GM18861 (cell line): ENCODE measurements around the gene AFF4.
"Not testable (repeated sequence)": the region's sequence is repeated elsewhere in the genome, so short reads cannot be mapped to it uniquely, and the experiment has no call there.

ENCODE experiments used
- ATAC-seq: cut with Tn5 transposase; IDR thresholded peaks from one replicate; pipeline ENCODE4 v1.9.1; 2021; ENCODE audit not compliant: unreplicated experiment

The AFF4 gene

GRCh38 chr5:132854992-132855391 is 108.4 kb downstream of the AFF4 start:
- not testable (repeated sequence) for ATAC-seq

DNA sequence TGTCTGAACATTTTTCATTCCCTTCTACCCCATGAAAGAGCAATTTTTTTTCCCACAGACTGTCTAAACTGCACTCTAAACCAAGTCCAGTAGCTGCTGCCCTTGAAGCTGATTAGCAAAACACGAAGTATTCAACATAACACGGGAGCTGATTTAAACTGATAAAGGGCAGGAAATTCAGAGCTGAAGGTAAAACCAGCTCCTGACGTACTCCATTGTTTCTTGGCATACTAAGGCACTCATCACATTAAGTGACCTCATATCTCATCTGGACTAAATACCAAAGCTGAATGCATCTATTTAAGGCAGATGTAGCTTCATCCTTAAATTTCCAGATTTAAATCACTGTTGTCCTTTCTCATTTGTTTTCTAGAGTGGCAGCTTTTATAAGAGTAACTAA is 109.1 kb downstream of the AFF4 start:
- ATAC-seq = no peak

DNA sequence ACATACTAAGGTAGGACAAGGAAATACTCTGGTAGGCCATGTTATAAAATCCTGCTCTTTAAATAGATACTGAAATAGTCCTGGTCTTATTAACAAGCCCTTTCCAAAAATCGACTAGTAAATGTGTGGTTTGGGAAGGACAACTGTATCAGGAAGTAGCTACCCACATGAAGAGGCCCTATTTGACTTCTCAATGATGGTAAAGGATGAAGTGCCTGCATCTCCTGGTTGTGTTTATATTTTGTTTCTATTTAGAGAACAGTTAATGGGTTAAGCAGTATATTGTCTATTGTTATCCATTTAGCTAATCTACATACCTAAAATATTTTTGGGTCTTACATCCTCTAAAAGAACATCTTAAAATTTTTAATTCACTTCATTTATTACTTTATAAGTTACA is 109.6 kb downstream of the AFF4 start:
- no peak for ATAC-seq

DNA sequence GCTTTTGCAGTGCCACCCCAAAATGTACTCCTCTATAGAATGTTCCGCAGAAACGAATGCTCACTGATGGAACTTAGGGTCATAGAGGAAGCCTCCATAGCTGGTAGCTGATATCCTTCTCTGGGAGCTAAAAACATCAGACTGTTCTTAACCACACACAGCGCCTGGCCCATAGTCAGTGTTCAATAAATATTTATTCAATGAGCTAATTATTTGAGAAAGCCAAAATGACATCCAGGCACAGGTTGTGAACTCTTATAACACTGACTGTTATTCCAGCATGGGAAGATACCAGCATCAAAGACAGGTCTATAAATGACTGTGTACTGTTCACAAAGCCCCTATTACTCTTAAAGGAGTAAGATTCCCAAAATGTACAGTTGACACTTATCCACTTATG is 110.1 kb downstream of the AFF4 start:
- no peak for ATAC-seq

DNA sequence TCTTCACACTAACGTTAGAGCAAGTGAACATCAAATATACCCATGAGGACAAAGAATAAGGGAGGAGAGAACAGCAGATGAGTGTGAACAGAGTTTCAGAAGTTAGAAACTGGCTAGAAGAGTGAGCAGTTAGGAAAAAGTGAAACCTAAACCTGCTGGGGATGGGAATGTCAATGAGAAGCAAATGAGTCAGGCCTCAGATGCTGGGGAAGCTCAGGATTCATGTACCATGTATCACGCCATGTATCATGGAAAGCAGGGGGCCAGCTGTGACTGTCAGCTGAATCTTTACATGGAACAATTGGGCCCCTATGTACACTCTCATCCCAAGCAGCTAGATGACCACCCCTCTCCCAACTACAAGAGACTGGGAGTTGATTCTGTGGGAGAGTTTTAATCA is 113.4 kb downstream of the AFF4 start:
- ATAC-seq = no peak

DNA sequence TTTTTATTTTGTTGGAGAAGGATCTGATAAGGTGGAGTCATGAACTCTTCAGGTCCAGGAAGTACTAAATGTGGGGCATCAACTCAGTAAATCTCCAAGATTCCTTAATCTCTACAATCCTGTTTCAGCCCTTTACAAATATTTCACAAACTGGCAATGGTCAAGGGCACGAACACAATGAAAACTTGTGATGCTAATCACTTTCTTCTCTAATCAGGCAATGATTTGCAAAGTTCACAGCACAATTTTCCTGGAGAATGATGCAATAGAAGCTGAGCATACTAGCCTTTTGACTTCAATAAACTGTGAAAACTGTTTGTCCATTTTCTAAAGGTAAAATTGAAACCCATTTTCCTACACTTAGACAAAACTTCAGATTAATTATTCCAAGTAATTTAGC is 114.1 kb downstream of the AFF4 start:
- no peak for ATAC-seq

DNA sequence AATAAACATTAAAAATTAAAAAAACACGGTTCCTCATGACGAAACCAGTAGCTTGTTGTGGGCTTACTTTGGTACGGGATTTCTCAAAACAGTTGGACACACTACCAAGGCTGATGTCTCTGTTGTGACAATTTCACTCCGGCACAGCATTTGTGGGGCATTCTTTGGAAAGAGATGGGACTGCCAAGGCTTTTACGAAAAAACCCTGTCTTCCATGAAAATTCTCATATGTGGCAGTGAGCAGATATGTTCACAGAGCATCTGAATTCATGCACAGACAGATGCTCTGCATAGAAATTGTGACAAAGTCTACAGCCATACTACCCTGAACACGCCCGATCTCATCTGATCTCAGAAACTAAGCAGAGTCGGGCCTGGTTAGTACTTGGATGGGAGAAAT is 115.2 kb downstream of the AFF4 start:
- no peak for ATAC-seq

DNA sequence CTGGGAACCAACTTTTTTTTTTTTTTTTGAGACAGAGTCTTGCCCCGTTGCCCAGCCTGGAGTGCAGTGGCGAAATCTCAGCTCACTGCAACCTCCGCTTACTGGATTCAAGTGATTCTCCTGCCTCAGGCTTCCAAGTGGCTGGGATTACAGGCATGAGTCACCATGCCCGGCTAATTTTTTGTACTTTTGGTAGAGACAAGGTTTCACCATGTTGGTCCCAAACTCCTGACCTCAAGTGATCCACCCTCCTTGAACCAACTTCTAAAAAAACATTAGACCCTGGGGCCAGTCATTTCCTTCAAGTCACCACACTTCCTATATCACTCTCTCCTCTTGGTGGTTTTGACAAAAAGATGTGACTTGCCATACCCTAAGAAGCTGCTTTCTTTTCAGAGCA is 122.1 kb downstream of the AFF4 start:
- ATAC-seq = no peak

DNA sequence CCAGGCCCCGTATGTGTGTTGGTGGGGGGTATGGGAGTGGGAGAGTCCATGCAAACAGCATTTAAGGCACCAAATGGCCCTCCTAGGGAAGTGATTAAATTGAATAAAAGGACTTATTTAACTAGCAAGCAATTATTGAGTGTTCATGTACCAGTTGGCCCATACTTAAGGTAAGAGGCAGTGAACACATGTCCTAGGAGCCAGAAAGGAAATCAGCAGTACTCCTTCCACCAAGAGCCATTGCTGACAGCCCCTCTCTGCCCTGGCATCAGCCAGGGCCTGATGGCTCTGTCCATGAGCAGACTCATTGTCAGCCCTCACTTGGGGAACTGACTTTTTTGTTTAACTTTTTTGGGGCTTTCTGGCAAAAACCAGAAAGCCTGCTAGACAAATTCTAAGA is 122.5 kb downstream of the AFF4 start:
- no peak for ATAC-seq

DNA sequence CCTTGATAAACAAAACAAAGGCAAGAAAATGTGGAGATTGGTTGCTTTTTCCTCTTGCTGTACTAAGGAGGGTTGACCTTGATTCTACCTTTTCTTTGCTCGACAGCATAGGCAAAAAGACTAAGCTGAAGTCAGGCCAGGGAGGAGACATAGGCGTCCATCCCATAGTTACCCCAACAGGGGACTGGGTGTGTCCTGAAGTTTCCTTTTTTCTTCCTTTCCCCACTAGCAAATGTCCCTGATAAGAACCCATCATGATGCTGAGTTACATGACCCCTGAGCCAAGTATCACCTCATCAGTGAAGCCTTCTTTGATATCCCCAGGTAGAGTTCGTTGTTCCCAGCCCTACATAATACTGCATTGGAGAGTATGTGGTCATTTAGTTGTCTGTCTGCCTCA is 123.1 kb downstream of the AFF4 start:
- ATAC-seq = no peak

GRCh38 chr5:132839426-132840301 is 123.8 kb downstream of the AFF4 start:
- ATAC-seq = no peak

GRCh38 chr5:132838516-132839282 is 124.7 kb downstream of the AFF4 start:
- ATAC-seq = no peak

DNA sequence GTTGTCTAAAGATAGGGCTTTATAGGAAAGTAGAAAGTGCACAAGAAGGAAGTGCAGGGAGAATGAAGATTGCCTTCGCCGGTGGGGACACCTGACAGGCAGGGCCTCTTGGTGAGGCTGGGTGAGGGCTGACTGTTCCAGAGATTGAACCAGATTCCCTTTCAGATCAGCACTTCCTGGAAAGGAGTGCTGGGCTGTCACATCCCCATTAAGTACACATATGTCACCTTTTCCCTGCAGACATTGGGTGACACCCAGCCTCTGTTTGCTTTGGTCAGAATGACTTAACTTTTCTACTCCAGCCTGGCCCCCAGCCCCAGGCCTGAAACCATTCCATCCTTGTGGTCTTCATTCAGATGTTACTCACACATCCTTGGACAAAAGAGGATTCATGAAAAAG is 125.6 kb downstream of the AFF4 start:
- ATAC-seq = no peak

GRCh38 chr5:132836852-132837251 is 126.6 kb downstream of the AFF4 start:
- no peak for ATAC-seq

DNA sequence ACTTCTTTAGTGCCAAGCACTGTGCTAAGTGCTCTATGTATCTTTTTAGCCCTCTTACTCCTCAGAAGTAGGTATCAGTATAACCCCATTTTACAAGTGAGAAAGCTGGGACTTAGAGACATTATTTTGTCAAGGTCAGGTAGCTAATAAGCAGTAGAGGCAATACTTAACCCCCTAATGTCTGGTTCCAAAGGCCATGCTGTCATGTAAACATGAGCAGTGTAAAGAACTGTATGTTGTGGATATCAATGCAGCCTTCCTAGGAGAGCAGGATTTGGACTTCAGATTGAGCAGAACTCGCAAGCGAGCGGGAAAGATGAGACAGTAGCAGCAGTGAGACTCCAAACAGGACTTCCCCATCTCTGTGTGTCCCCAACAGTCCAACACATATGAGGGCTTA is 129.4 kb downstream of the AFF4 start:
- no peak for ATAC-seq

DNA sequence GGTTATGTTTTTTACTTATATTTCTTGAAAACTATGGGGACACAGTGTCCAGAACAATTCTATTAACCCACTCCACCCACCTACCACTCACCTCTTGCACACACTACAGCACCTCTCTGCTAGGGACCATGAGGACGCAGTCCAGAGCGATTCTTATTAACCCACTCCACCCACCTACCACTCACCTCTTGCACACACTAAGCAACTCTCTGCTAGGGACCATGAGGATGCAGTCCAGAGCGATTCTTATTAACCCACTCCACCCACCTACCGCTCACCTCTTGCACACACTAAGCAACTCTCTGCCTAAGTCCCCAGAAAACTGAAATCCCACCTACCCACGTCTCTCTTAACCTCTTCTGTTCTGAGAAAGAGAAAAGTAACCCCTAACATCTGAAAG is 130.8 kb downstream of the AFF4 start:
- no peak for ATAC-seq

GRCh38 chr5:132831095-132831860 is 132.2 kb downstream of the AFF4 start:
- no peak for ATAC-seq

DNA sequence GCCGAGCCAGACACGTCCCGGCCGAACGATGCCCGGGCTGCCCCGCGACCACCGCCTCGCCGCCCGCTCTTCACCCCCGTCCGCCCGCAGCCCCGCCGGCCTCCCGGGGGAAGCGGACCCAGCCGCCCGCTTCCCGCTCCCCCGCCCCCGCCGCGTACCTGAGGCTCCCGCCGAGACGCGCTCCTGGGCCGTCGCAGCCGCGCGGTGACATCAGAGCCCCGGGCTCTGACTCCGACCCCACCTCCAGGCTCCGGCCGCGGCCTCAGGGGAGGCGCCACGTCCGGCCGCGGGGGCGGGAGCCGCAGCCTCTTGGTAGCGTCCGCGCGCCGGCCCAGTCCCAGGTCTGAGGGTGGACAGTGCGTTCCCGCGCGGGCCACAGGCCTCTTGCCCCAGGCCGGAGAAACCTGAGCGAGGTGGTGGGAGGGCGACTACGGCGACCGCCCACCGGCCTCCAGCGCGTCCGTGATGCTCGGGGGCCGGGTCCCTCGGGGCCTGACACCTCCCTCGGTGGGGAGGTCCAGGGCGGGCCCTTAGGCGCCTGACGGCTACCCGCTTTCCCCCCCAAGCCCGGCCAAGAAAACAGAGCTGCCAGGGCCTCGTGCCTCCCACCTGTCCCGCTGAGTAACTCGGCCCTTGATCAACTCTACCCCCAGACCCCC is 132.9 kb downstream of the AFF4 start, which contains the start of gene SHROOM1:
TSS of gene SHROOM1 (minus strand) at position 212 of the 659 bp plus-strand sequence. CDS start 4,507 bp downstream, outside the sequence.
- ATAC-seq = peak; percentile 62

GRCh38 chr5:132829742-132830435 is 133.5 kb downstream of the AFF4 start:
- ATAC-seq = peak; percentile 64

DNA sequence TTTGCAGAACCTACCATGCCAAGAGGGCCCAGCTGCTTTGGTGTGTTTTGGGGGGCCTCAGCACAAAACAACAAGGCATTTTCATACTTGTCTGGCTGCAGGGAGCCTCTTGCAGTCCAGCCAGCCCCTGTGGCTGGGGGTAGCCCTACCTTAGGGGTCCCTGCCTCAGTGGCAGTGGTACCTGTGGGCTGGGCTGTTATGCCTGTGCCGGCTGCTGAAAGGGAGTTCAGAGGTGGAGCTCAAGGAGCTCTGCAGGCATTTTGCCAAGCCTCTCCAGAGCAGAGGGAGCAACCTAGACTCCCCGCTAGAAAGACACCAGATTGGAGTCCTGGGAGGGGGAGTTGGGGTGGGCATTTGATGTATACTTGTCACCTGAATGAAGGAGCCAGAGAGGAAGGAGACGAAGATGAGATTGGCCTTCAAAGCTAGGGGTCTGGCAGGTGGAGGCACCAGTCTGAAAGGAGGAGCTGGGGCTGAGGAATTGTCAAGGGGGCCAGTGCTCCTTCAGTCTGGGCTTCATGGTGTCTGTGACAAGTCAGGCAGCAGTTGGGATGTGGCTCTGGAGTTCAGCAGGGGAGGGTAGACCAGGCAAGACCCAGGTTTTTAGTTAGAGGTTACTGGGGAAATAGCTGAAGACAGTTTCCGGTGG is 134.5 kb downstream of the AFF4 start:
- ATAC-seq = no peak
